ENCODE measurements around the gene TMCC3. TPM values are rescaled to one million over a fixed set of nuclear protein-coding genes. Genes with fewer than 3 reads are reported as not detected.

The TMCC3 gene
- total RNA-seq, 2 donors from 2014 or later: 13.5 to 15.4 TPM

GRCh38 chr12:94621662-94622359, 28.5 kb downstream of the TMCC3 start:
- Histone ChIP-seq H3K4me3 (peak overlapping the region in 1 of 2 donors; percentile 0), H3K4me1 (replicated peaks) (peaks cover 2% of the 10 kb centered on the region), H3K36me3 (no peaks in the 10 kb centered on the region), H3K27ac (peak overlapping the region in 1 of 2 donors; percentile 7), H3K9me3 (no peaks in the 10 kb centered on the region), H3K27me3 (replicated peaks; ENCODE audit: insufficient read depth) (no peaks in the 10 kb centered on the region)
- TF ChIP-seq POLR2AphosphoS5 (IDR thresholded peaks at IDR 0.05) (peak; percentile 40), POLR2A (IDR thresholded peaks at IDR 0.05) (no peak)
- intact Hi-C loops (cut with DNase I): no loop called here
- no peak for DNase-seq (ENCODE audit: low spot score)
- 37% methylated on average over 7 of the region's 7 CpGs for WGBS

GRCh38 chr12:94620621-94621020, 29.7 kb downstream of the TMCC3 start:
- H3K4me3 ChIP-seq: no peak overlapping the region
- H3K27me3 ChIP-seq (replicated peaks; ENCODE audit: insufficient read depth): no peaks in the 10 kb centered on the region
- H3K36me3 ChIP-seq: no peaks in the 10 kb centered on the region
- 93% methylated on average over 3 of the region's 3 CpGs for WGBS
- H3K9me3 ChIP-seq: no peaks in the 10 kb centered on the region
- DNase-seq (ENCODE audit: low spot score): no peak
- peaks cover 12% of the 10 kb centered on the region for H3K4me1 ChIP-seq (replicated peaks)
- H3K27ac ChIP-seq: no peak overlapping the region
- intact Hi-C loops (cut with DNase I): no loop called here
- TF ChIP-seq POLR2A (IDR thresholded peaks at IDR 0.05) (no peak), CTCF (IDR thresholded peaks at IDR 0.05) (no peak), POLR2AphosphoS5 (IDR thresholded peaks at IDR 0.05) (no peak)

- H3K4me1 ChIP-seq (replicated peaks): peaks cover 14% of the 10 kb centered on the region
- TF ChIP-seq POLR2AphosphoS5 (IDR thresholded peaks at IDR 0.05) (no peak), CTCF (IDR thresholded peaks at IDR 0.05) (no peak), POLR2A (IDR thresholded peaks at IDR 0.05) (no peak)
Observed at GRCh38 chr12:94618995-94619695, 31.2 kb downstream of the TMCC3 start.

GRCh38 chr12:94617101-94617500, 33.3 kb downstream of the TMCC3 start:
- H3K27ac ChIP-seq: peak overlapping the region in 1 of 2 donors; percentile 58
- WGBS: 83% methylated on average over 3 of the region's 3 CpGs

More at GRCh38 chr12:94618995-94619695, 31.2 kb downstream of the TMCC3 start:
- no peaks in the 10 kb centered on the region for H3K9me3 ChIP-seq
- WGBS: 89% methylated on average over 6 of the region's 6 CpGs
- no peaks in the 10 kb centered on the region for H3K36me3 ChIP-seq
- no peaks in the 10 kb centered on the region for H3K27me3 ChIP-seq (replicated peaks; ENCODE audit: insufficient read depth)
- H3K4me3 ChIP-seq: no peak overlapping the region
- DNase-seq (ENCODE audit: low spot score): no peak
- no peak overlapping the region for H3K27ac ChIP-seq
- intact Hi-C loops (cut with DNase I): no loop called here

More at GRCh38 chr12:94617101-94617500, 33.3 kb downstream of the TMCC3 start:
- no peak for DNase-seq (ENCODE audit: low spot score)
- Histone ChIP-seq H3K27me3 (replicated peaks; ENCODE audit: insufficient read depth) (no peaks in the 10 kb centered on the region), H3K4me1 (replicated peaks) (peaks cover 12% of the 10 kb centered on the region), H3K36me3 (no peaks in the 10 kb centered on the region), H3K9me3 (no peaks in the 10 kb centered on the region), H3K4me3 (no peak overlapping the region)
- intact Hi-C loops (cut with DNase I): no loop called here
- TF ChIP-seq POLR2AphosphoS5 (IDR thresholded peaks at IDR 0.05) (no peak), CTCF (IDR thresholded peaks at IDR 0.05) (no peak), POLR2A (IDR thresholded peaks at IDR 0.05) (no peak)

Data from prostate gland (tissue), 2 donors.